Neural cell (in vitro differentiated cells): ENCODE data around the gene MORC3.

Experiments
- EP300 ChIP-seq: fragments of 450-650 bp; conservative IDR thresholded peaks from 2 replicates; pipeline ENCODE4 v1.6.1; 2014; ENCODE audit warnings: antibody characterized with exemption, mild to moderate bottlenecking, moderate library complexity; ENCODE audit not compliant: poor library complexity, severe bottlenecking
- EZH2 ChIP-seq: fragments of 200-600, 300-800 bp; shearing (Covaris generic), sonication (generic); IDR thresholded peaks from 2 replicates; pipeline ENCODE4 v1.6.1; 2014; ENCODE audit warnings: antibody characterized with exemption, low read length, borderline replicate concordance, mild to moderate bottlenecking; ENCODE audit not compliant: insufficient read depth, poor library complexity, severe bottlenecking
- MXI1 ChIP-seq: fragments of 450-650 bp; conservative IDR thresholded peaks from 2 replicates; pipeline ENCODE4 v1.6.1; 2014; ENCODE audit warnings: antibody characterized with exemption, mild to moderate bottlenecking; ENCODE audit not compliant: poor library complexity, severe bottlenecking
- POLR2AphosphoS5 ChIP-seq: IDR thresholded peaks from 2 replicates; pipeline ENCODE4 v1.6.1; 2012
- RAD21 ChIP-seq: fragments of 450-650 bp; conservative IDR thresholded peaks from 2 replicates; pipeline ENCODE4 v1.6.1; 2014; ENCODE audit warnings: antibody characterized with exemption, mild to moderate bottlenecking, moderate library complexity
- SMC3 ChIP-seq: fragments of 450-650 bp; conservative IDR thresholded peaks from 2 replicates; pipeline ENCODE4 v1.6.1; 2014; ENCODE audit warnings: antibody characterized with exemption, mild to moderate bottlenecking, moderate library complexity; ENCODE audit not compliant: poor library complexity
- TAF1 ChIP-seq: IDR thresholded peaks from 2 replicates; pipeline ENCODE4 v1.6.1; 2012; ENCODE audit warnings: low read depth
- TF ChIP-seq, protein P1 (sequence below): fragments of 450-650 bp; IDR thresholded peaks from 2 replicates; pipeline ENCODE4 v1.5.1; 2014; ENCODE audit warnings: antibody characterized with exemption, mild to moderate bottlenecking, moderate library complexity; ENCODE audit not compliant: poor library complexity, severe bottlenecking
- TF ChIP-seq, protein P2 (sequence below): IDR thresholded peaks from 2 replicates; pipeline ENCODE4 v1.6.1; 2012; ENCODE audit warnings: borderline replicate concordance

DNA sequence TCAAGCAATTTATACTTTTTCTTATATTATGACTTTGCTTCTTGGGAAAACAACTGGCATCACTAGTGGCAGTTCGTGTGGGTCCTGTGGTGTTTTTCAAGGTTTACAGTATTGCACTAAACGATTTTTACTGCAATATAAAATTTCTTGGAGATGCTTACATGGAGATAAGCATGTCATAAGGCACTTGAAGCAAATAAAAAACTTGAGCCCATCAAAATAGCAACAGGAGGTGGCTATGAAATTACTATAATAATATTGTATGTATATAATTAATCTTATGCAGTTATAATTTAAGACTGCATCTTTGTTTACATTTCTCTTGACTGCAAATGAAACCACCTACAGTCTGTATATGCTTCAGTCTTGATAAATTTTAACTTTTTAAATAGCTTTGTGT, 35.9 kb downstream of the MORC3 start:
- TF ChIP-seq, protein P1, sequence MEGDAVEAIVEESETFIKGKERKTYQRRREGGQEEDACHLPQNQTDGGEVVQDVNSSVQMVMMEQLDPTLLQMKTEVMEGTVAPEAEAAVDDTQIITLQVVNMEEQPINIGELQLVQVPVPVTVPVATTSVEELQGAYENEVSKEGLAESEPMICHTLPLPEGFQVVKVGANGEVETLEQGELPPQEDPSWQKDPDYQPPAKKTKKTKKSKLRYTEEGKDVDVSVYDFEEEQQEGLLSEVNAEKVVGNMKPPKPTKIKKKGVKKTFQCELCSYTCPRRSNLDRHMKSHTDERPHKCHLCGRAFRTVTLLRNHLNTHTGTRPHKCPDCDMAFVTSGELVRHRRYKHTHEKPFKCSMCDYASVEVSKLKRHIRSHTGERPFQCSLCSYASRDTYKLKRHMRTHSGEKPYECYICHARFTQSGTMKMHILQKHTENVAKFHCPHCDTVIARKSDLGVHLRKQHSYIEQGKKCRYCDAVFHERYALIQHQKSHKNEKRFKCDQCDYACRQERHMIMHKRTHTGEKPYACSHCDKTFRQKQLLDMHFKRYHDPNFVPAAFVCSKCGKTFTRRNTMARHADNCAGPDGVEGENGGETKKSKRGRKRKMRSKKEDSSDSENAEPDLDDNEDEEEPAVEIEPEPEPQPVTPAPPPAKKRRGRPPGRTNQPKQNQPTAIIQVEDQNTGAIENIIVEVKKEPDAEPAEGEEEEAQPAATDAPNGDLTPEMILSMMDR = no peak
- no peak for TF ChIP-seq POLR2AphosphoS5
- TF ChIP-seq, protein P2, sequence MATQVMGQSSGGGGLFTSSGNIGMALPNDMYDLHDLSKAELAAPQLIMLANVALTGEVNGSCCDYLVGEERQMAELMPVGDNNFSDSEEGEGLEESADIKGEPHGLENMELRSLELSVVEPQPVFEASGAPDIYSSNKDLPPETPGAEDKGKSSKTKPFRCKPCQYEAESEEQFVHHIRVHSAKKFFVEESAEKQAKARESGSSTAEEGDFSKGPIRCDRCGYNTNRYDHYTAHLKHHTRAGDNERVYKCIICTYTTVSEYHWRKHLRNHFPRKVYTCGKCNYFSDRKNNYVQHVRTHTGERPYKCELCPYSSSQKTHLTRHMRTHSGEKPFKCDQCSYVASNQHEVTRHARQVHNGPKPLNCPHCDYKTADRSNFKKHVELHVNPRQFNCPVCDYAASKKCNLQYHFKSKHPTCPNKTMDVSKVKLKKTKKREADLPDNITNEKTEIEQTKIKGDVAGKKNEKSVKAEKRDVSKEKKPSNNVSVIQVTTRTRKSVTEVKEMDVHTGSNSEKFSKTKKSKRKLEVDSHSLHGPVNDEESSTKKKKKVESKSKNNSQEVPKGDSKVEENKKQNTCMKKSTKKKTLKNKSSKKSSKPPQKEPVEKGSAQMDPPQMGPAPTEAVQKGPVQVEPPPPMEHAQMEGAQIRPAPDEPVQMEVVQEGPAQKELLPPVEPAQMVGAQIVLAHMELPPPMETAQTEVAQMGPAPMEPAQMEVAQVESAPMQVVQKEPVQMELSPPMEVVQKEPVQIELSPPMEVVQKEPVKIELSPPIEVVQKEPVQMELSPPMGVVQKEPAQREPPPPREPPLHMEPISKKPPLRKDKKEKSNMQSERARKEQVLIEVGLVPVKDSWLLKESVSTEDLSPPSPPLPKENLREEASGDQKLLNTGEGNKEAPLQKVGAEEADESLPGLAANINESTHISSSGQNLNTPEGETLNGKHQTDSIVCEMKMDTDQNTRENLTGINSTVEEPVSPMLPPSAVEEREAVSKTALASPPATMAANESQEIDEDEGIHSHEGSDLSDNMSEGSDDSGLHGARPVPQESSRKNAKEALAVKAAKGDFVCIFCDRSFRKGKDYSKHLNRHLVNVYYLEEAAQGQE = no peak
- no peak for TF ChIP-seq EZH2
- TF ChIP-seq RAD21 = no peak
- TF ChIP-seq EP300 = no peak
- TF ChIP-seq TAF1 = no peak
- TF ChIP-seq SMC3 = no peak
- TF ChIP-seq MXI1 = no peak
